Sigmoid colon (tissue), 4 donors: ENCODE results near the gene BAIAP3.

Experiments used
- CTCF ChIP-seq, 4 experiments: fragments of 450-650 bp in 3 of 4; fragments of 200-600 bp in 1 of 4; IDR thresholded peaks; one replicate each; pipeline ENCODE4 v1.5.1; 2016 to 2019; ENCODE audit warnings: antibody characterized with exemption in 4 of 4, mild to moderate bottlenecking in 3 of 4, moderate library complexity in 2 of 4
- EP300 ChIP-seq, 4 donors: sonication (generic); formaldehyde crosslinking; IDR thresholded peaks; one replicate each; pipeline ENCODE4 v1.6.1; 2017; ENCODE audit warnings: antibody characterized with exemption in 4 of 4
- POLR2A ChIP-seq, 2 donors: fragments of 450-650 bp; IDR thresholded peaks; one replicate each; pipeline ENCODE4 v1.6.1; 2016; ENCODE audit warnings: antibody characterized with exemption in 2 of 2, mild to moderate bottlenecking in 2 of 2, moderate library complexity in 2 of 2
- POLR2AphosphoS5 ChIP-seq, 4 donors: sonication (generic); formaldehyde crosslinking; IDR thresholded peaks; one replicate each; pipeline ENCODE4 v1.6.1; 2017; ENCODE audit warnings: antibody characterized with exemption in 4 of 4

GRCh38 chr16:1333854-1334700, 632 bp downstream of the BAIAP3 start:
- TF ChIP-seq CTCF (IDR thresholded peaks at IDR 0.05) (no peak), POLR2A (IDR thresholded peaks at IDR 0.05) (no peak), POLR2AphosphoS5 (IDR thresholded peaks at IDR 0.05) (no peak), EP300 (IDR thresholded peaks at IDR 0.05) (no peak)
